ENCODE data around the gene NOP56. TPM values are rescaled to one million over a fixed set of nuclear protein-coding genes. Genes with fewer than 3 reads are reported as not detected.

Gene NOP56
- total and polyA plus RNA-seq, 2 donors (not counting 1 experiment from before 2014, with no cell fraction given): 212 to 247 TPM

DNA sequence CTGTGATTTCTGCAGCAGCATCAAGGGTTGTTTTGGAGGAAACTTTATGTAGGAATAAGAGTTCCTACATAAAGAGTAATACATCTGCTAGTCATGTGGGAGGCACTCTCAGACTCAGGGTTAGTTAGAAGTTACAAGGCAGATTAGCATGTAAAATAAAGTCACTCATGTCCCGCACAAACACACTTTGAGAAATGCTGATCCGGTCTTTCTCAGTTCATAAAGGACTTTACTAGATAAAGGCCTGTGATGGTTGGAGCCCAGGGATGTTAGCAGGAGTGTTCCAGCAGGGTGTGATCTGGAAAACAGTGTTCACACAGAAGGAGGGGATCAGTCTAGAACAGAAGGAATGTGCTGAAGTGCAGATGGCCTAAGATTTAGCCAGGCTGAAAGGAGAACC is 33.1 kb upstream of the NOP56 start:
- Histone ChIP-seq H3K27me3 (replicated peaks in 1 of 4; ENCODE audit: control extremely low read depth in 1 of 4, control insufficient read depth in 3 of 4, insufficient read depth in 4 of 4, low read length in 3 of 4) (peaks cover 0 to 29% (median 1%) of the 10 kb centered on the region in 4 experiments), H3K4me1 (ENCODE audit: control insufficient read depth in 2 of 2, insufficient read depth in 2 of 2, low read length in 2 of 2) (peaks cover 5 to 9% of the 10 kb centered on the region in 2 donors), H3K36me3 (replicated peaks in 1 of 2; ENCODE audit: control extremely low read depth in 1 of 2, control insufficient read depth in 1 of 2, extremely low read depth in 1 of 2, insufficient read depth in 2 of 2, low read length in 1 of 2) (no peaks in the 10 kb centered on the region), H3K4me3 (ENCODE audit: control extremely low read depth in 1 of 5, extremely low read depth in 1 of 5, insufficient read depth in 1 of 5, low read depth in 2 of 5, low read length in 4 of 5) (no peak overlapping the region), H3K79me2 (ENCODE audit: control insufficient read depth, insufficient read depth, low read length) (no peaks in the 10 kb centered on the region), H2AFZ (ENCODE audit: insufficient read depth, low read depth, low read length, poor library complexity, severe bottlenecking) (no peak overlapping the region), H3K27ac (ENCODE audit: low read length in 2 of 2) (no peak overlapping the region), H3K9ac (ENCODE audit: low read length) (no peak overlapping the region), H3K4me2 (replicated peaks; ENCODE audit: low read depth, low read length, poor library complexity, severe bottlenecking) (no peak overlapping the region), H3K9me3 (ENCODE audit: control extremely low read depth in 1 of 3, control insufficient read depth in 2 of 3, insufficient read depth in 1 of 3, low read length in 2 of 3) (peaks cover 0 to 8% (median 1%) of the 10 kb centered on the region in 3 donors), H4K20me1 (ENCODE audit: control insufficient read depth, insufficient read depth, low read length, poor library complexity, severe bottlenecking) (no peaks in the 10 kb centered on the region)
- ChIA-PET POLR2A (no interaction called here), CTCF (no interaction called here)
- no peak for TF ChIP-seq CTCF (IDR thresholded peaks at IDR 0.05)
- no peak for TF ChIP-seq EZH2 (IDR thresholded peaks at IDR 0.05; ENCODE audit: borderline replicate concordance, insufficient read depth, low read depth, low read length, poor library complexity, severe bottlenecking)
- Mint-ChIP-seq H3K4me3 (no peak overlapping the region), H3K27ac (no peak overlapping the region), H3K4me1 (peaks cover 15% of the 10 kb centered on the region), H3K9me3 (ENCODE audit: insufficient read depth) (no peaks in the 10 kb centered on the region), H3K27me3 (peaks cover 41% of the 10 kb centered on the region)
- no peak for ATAC-seq (ENCODE audit: low read depth)
- WGBS (ENCODE audit: insufficient coverage): 0% methylated on average over 1 of the region's 2 CpGs
- intact Hi-C loops (cut with micrococcal nuclease): no loop called here
- no peak for DNase-seq

DNA sequence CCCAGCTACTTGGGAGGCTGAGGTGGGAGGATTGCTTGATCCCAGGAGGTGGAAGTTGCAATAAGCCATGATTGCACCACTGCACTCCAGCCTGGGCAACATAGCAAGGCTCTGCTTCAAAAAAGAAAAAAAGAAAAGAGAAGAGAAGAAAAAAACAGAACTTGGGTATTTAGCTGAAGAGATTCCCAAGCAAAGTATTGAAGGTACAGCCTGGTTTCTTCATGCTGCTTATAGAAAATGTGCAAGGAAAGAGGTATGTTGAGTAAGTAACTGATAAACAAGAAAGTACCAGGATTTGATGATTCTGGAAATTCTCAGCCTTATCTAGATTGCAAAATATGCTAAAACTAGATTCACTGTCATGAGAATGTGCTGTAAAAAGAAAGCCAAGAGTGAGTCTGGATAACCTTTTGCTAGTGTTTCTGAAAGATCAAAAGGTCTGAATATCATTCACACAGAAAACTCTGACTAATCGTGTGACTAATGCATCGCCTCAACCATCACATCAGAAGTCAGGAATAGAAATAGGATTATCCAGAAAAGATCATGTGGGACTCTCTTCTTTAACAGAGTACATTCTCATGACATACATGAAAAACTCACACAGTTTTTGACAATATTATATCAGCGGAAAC is 32.4 kb upstream of the NOP56 start:
- H3K9me3 ChIP-seq (ENCODE audit: control extremely low read depth in 1 of 3, control insufficient read depth in 2 of 3, insufficient read depth in 1 of 3, low read length in 2 of 3): peaks cover 0 to 8% (median 1%) of the 10 kb centered on the region in 3 donors
- H3K36me3 ChIP-seq (replicated peaks in 1 of 2; ENCODE audit: control extremely low read depth in 1 of 2, control insufficient read depth in 1 of 2, extremely low read depth in 1 of 2, insufficient read depth in 2 of 2, low read length in 1 of 2): no peaks in the 10 kb centered on the region
- H3K4me2 ChIP-seq (replicated peaks; ENCODE audit: low read depth, low read length, poor library complexity, severe bottlenecking): no peak overlapping the region
- no peaks in the 10 kb centered on the region for H3K79me2 ChIP-seq (ENCODE audit: control insufficient read depth, insufficient read depth, low read length)
- H3K4me1 ChIP-seq (ENCODE audit: control insufficient read depth in 2 of 2, insufficient read depth in 2 of 2, low read length in 2 of 2): peaks cover 5 to 9% of the 10 kb centered on the region in 2 donors
- H3K27ac ChIP-seq (ENCODE audit: low read length in 2 of 2): no peak overlapping the region
- H3K27me3 ChIP-seq (replicated peaks in 1 of 4; ENCODE audit: control extremely low read depth in 1 of 4, control insufficient read depth in 3 of 4, insufficient read depth in 4 of 4, low read length in 3 of 4): peaks cover 0 to 30% (median 1%) of the 10 kb centered on the region in 4 experiments
- intact Hi-C loops (cut with micrococcal nuclease): no loop called here
- Mint-ChIP-seq H3K27ac (no peak overlapping the region), H3K4me3 (no peak overlapping the region), H3K9me3 (ENCODE audit: insufficient read depth) (no peaks in the 10 kb centered on the region), H3K4me1 (peaks cover 15% of the 10 kb centered on the region), H3K27me3 (peaks cover 41% of the 10 kb centered on the region)
- WGBS (ENCODE audit: insufficient coverage): 100% methylated on average over 1 of the region's 3 CpGs
- H3K9ac ChIP-seq (ENCODE audit: low read length): no peak overlapping the region
- no peaks in the 10 kb centered on the region for H4K20me1 ChIP-seq (ENCODE audit: control insufficient read depth, insufficient read depth, low read length, poor library complexity, severe bottlenecking)
- TF ChIP-seq CTCF (IDR thresholded peaks at IDR 0.05): no peak
- TF ChIP-seq EZH2 (IDR thresholded peaks at IDR 0.05; ENCODE audit: borderline replicate concordance, insufficient read depth, low read depth, low read length, poor library complexity, severe bottlenecking): no peak
- no peak overlapping the region for H3K4me3 ChIP-seq (ENCODE audit: control extremely low read depth in 1 of 5, extremely low read depth in 1 of 5, insufficient read depth in 1 of 5, low read depth in 2 of 5, low read length in 4 of 5)
- ATAC-seq (ENCODE audit: low read depth) (no peak), DNase-seq (no peak)
- ChIA-PET CTCF (no interaction called here), POLR2A (no interaction called here)
- no peak overlapping the region for H2AFZ ChIP-seq (ENCODE audit: insufficient read depth, low read depth, low read length, poor library complexity, severe bottlenecking)

All from B cell (primary cell).